A673 (cell line): Measurements from ENCODE around the gene USPL1. TPM values are rescaled to one million over a fixed set of nuclear protein-coding genes. Genes with fewer than 3 reads are reported as not detected.
"Not testable (repeated sequence)": the region's sequence is repeated elsewhere in the genome, so short reads cannot be mapped to it uniquely, and the experiment has no call there.

ENCODE experiments used
- BruUV-seq: library from RNA; stranded (reverse); fragments of 400-500 nt; replicated peaks from 2 replicates; lab custom pipeline; 2021; lab: Mats Ljungman, UMichigan
- CTCF ChIA-PET: fragments of 300-600 bp; sonication (Branson Sonifier 250); formaldehyde crosslinking; loops from one replicate; lab custom pipeline; 2022; ENCODE audit warnings: antibody characterized with exemption; lab: Charles Lee
- POLR2A ChIA-PET: fragments of 300-600 bp; sonication (Branson Sonifier 250); formaldehyde crosslinking; loops from one replicate; lab custom pipeline; 2022; ENCODE audit warnings: antibody characterized with exemption; ENCODE audit not compliant: low non-redundant PET; lab: Charles Lee
- DNase-seq: peaks from one replicate; pipeline ENCODE4 v3.0.0-alpha.2; 2015; ENCODE audit warnings: low spot score
- H3K27ac ChIP-seq: fragments of 200-600 bp; sonication (generic); 2 replicates; pipeline ENCODE4 v1.5.1; 2016; ENCODE audit warnings: mixed run types, low read depth, mild to moderate bottlenecking, mixed read lengths, antibody characterized with exemption, low read length; ENCODE audit not compliant: poor library complexity, severe bottlenecking
- H3K27me3 ChIP-seq: fragments of 200-600 bp; sonication (generic); replicated peaks from 2 replicates; pipeline ENCODE4 v1.6.1; 2017; ENCODE audit warnings: mixed run types, low read depth, mild to moderate bottlenecking, mixed read lengths, antibody characterized with exemption, low read length; ENCODE audit not compliant: insufficient read depth, poor library complexity
- H3K36me3 ChIP-seq: fragments of 200-600 bp; sonication (generic); 2 replicates; pipeline ENCODE4 v1.6.1; 2016; ENCODE audit warnings: mixed run types, mild to moderate bottlenecking, mixed read lengths, antibody characterized with exemption, low read length; ENCODE audit not compliant: insufficient read depth, poor library complexity, severe bottlenecking
- H3K4me1 ChIP-seq: fragments of 200-600 bp; sonication (generic); 2 replicates; pipeline ENCODE4 v1.6.1; 2017; ENCODE audit warnings: mixed run types, mild to moderate bottlenecking, mixed read lengths, antibody characterized with exemption, low read length; ENCODE audit not compliant: insufficient read depth, poor library complexity, severe bottlenecking
- H3K4me3 ChIP-seq: fragments of 200-600 bp; sonication (generic); 2 replicates; pipeline ENCODE4 v1.5.1; 2016; ENCODE audit warnings: low read depth, mixed run types, mild to moderate bottlenecking, mixed read lengths, low read length; ENCODE audit not compliant: poor library complexity, severe bottlenecking
- H3K9me3 ChIP-seq: fragments of 200-600 bp; sonication (generic); 2 replicates; pipeline ENCODE4 v1.6.1; 2016; ENCODE audit warnings: mixed run types, low read depth, mild to moderate bottlenecking, mixed read lengths, antibody characterized with exemption, low read length; ENCODE audit not compliant: poor library complexity, severe bottlenecking
- EZH2 ChIP-seq: fragments of 200-600 bp; sonication (generic); IDR thresholded peaks from 2 replicates; pipeline ENCODE4 v1.6.1; 2017; ENCODE audit warnings: borderline replicate concordance, low read depth, mild to moderate bottlenecking, mixed read lengths, antibody characterized with exemption, low read length; ENCODE audit not compliant: poor library complexity, severe bottlenecking
- intact Hi-C: fragments of 100-400 bp; cut with micrococcal nuclease; formaldehyde crosslinking; loops from one replicate; pipeline ENCODE4 v1.10.0; 2022; ENCODE audit not compliant: unreplicated experiment
- total RNA-seq: library from RNA; stranded (reverse); gene quantifications from 2 replicates; pipeline ENCODE4 v1.2.3, GENCODE V29; 2021
- TF ChIP-seq, protein P1 (sequence below): fragments of 300-800, 200-600 bp; sonication (generic); conservative IDR thresholded peaks from 2 replicates; pipeline ENCODE4 v1.5.1; 2017; ENCODE audit warnings: low read depth, mild to moderate bottlenecking, antibody characterized with exemption, low read length, moderate library complexity, mixed read lengths

USPL1 gene
- total RNA-seq, 1 experiment from 2014 or later: 28.5 TPM

DNA sequence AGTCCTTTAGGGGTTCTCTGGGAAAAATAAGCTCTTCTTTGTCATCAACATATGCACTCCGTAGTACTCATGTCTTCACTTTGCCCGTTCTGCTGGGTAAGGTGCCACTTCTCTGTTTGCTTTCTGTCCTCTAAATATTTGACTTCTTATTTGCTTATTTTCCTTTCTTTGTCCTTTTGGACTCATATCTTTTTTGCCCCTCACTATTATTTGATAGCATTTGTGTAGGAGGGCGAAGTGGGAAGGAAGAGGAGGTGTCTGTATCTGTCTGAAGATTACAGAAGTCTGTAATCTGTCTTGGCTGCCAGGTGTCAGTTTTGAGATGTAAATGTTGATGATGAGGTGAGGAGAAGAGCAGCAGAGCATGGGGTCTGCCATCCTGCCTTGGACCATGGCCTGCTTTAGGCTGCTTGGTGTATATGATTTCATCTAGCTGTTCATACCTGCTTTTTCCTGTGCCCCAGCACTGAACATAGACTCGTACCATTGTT, 30.8 kb downstream of the USPL1 start:
- no peak for TF ChIP-seq EZH2
- Histone ChIP-seq H3K9me3 (no peaks in the 10 kb centered on the region), H3K4me3 (no peak overlapping the region), H3K27me3 (no peaks in the 10 kb centered on the region), H3K36me3 (peaks cover 59% of the 10 kb centered on the region), H3K27ac (no peak overlapping the region), H3K4me1 (peaks cover 24% of the 10 kb centered on the region)
- ChIA-PET CTCF (no interaction called here), POLR2A (no interaction called here)
- BruUV-seq: no TSS peak
- DNase-seq: no peak
- intact Hi-C loops: no loop called here

DNA sequence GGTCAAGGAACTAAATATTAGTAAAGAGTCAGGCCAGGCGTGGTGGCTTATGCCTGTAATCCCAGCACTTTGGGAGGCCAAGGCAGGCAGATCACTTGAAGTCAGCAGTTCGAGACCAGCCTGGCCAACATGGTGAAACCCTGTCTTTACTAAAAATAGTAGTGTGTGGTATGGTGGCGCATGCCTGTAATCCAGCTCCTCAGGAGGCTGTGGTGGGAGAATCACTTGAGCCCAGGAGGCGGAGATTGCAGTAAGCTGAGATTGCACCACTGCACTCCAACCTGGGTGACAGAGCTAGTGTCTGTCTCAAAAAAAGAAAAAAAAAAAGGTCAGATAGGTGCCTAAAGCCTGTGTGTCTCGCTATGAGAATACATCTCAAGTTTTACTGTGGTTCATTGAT, 33.9 kb downstream of the USPL1 start:
- BruUV-seq, DNase-seq, H3K27me3 ChIP-seq, intact Hi-C loops, H3K27ac ChIP-seq, POLR2A ChIA-PET, CTCF ChIA-PET, H3K9me3 ChIP-seq, H3K4me3 ChIP-seq: not testable (repeated sequence)
- H3K36me3 ChIP-seq: peaks cover 62% of the 10 kb centered on the region
- peaks cover 25% of the 10 kb centered on the region for H3K4me1 ChIP-seq

DNA sequence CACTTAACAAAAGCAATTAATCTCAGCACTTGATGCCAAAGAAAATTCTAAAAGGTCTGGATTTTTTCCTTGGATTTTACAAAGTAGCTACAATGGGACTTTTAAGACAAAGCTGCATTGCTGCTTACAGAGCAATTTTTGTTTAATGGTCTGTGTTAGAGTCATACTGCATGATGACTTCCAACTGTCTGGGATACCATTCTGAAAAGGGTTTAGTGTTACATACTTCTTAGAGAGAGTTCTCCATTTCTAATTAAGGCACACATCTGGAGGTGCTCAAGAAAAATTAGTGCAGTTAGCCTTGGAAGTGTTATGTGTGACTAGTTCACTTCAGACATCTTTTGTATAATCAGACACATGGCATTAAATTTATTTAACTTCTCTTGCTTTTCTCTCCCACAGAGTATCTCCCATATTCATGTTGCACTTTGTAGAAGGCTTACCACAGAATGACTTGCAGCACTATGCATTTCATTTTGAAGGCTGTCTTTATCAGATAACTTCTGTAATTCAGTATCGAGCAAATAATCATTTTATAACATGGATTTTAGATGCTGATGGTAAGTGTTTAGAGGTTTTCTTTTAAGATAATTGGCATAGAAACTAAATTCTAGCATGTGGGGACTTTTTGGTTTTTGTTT, 35.1 kb downstream of the USPL1 start:
- Histone ChIP-seq H3K36me3 (peaks cover 62% of the 10 kb centered on the region), H3K4me3 (no peak overlapping the region), H3K27me3 (no peaks in the 10 kb centered on the region), H3K9me3 (no peaks in the 10 kb centered on the region), H3K4me1 (peaks cover 25% of the 10 kb centered on the region), H3K27ac (peak overlapping the region; percentile 12)
- POLR2A ChIA-PET: no interaction called here
- intact Hi-C loops: no loop called here
- TF ChIP-seq, protein P1, sequence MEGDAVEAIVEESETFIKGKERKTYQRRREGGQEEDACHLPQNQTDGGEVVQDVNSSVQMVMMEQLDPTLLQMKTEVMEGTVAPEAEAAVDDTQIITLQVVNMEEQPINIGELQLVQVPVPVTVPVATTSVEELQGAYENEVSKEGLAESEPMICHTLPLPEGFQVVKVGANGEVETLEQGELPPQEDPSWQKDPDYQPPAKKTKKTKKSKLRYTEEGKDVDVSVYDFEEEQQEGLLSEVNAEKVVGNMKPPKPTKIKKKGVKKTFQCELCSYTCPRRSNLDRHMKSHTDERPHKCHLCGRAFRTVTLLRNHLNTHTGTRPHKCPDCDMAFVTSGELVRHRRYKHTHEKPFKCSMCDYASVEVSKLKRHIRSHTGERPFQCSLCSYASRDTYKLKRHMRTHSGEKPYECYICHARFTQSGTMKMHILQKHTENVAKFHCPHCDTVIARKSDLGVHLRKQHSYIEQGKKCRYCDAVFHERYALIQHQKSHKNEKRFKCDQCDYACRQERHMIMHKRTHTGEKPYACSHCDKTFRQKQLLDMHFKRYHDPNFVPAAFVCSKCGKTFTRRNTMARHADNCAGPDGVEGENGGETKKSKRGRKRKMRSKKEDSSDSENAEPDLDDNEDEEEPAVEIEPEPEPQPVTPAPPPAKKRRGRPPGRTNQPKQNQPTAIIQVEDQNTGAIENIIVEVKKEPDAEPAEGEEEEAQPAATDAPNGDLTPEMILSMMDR: no peak
- TF ChIP-seq EZH2: no peak
- CTCF ChIA-PET: interaction anchor here (0.6 kb wide), 1 partner anchor 521 kb away, joined by 5 read pairs; no protein-coding TSS in a partner anchor
- DNase-seq: peak; percentile 50
- BruUV-seq: no TSS peak

DNA sequence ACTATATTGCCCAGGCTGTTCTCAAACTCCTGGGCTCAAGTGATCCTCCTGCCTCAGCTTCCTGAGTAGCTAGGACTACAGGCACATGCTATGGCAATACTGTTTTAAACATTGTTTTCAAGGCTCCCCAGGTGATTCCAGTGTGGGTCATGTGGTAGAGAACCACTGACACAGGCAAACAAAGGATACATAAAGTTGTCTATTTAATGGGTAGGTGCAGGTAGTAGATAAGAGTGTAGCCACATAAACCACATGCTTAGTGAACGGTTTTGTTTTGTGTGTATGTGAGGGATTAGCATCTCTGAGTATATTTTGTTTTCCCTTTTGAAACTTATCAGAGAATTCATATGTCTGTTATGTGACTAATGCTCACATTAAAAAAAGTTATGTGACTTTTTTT, 36.7 kb downstream of the USPL1 start:
- intact Hi-C loops: no loop called here
- Histone ChIP-seq H3K4me1 (peaks cover 26% of the 10 kb centered on the region), H3K4me3 (no peak overlapping the region), H3K27ac (no peak overlapping the region), H3K27me3 (no peaks in the 10 kb centered on the region), H3K36me3 (peaks cover 64% of the 10 kb centered on the region), H3K9me3 (no peaks in the 10 kb centered on the region)
- DNase-seq: no peak
- ChIA-PET CTCF (no interaction called here), POLR2A (no interaction called here)
- TF ChIP-seq, protein P1: no peak
- BruUV-seq: no TSS peak
